GM13977 (cell line): ENCODE results near the gene ANKRD36.
"Not testable (repeated sequence)": the region's sequence is repeated elsewhere in the genome, so short reads cannot be mapped to it uniquely, and the experiment has no call there.

Source experiments
- DNase-seq: peaks from one replicate; pipeline ENCODE4 v3.0.0; 2012; ENCODE audit warnings: low spot score
- in situ Hi-C: fragments of 300-500 bp; cut with MboI; formaldehyde crosslinking; loops from one replicate; pipeline ENCODE4 v1.12.0; 2022; ENCODE audit warnings: low sequenced_read_pairs, low pct_unique_long_range_greater_than_20kb, mixed read lengths, inconsistent platforms; ENCODE audit not compliant: unreplicated experiment
- TF ChIP-seq, protein P1 (sequence below): IDR thresholded peaks from 2 replicates; pipeline ENCODE4 v1.5.1; 2012; ENCODE audit warnings: mild to moderate bottlenecking, control low read depth; ENCODE audit not compliant: insufficient read depth; ENCODE audit errors: extremely low read depth, missing control alignments

Gene ANKRD36

DNA sequence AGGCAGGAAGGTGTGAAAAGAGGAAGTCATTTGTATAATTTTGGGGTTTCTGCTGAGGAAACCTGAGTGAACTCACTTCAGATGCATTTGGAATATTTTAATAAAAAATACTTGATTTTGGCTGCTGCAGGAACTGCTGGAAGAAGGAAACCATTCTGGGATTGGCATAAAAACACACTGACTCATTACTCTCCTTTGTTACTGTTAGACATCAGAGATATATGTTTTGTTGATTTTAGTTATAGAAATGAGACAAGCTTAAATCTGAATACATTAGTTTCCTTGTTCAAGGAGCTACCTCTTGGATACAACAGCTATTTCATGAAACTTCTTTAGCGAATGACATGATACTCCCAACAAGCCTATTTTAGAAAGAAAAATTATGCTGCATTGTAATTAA is 84.3 kb downstream of the ANKRD36 start:
- in situ Hi-C loops, DNase-seq: not testable (repeated sequence)

DNA sequence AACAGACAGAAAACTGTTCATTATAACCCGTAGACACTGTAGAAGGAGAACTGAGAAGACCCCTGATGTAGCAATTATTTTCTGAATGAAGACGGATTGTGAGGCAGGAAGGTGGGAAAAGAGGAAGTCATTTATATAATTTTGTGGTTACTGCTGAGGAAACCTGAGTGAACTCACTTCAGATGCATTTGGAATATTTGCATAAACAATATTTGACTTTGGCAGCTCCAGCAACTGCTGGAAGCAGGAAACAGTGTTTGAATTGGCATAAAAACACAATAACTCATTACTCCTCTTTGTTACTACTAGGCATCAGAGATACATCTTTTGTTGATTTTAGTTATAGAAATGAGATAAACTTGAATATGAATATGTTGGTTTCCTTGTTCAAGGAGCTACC is 87.9 kb downstream of the ANKRD36 start:
- DNase-seq, in situ Hi-C loops: not testable (repeated sequence)

DNA sequence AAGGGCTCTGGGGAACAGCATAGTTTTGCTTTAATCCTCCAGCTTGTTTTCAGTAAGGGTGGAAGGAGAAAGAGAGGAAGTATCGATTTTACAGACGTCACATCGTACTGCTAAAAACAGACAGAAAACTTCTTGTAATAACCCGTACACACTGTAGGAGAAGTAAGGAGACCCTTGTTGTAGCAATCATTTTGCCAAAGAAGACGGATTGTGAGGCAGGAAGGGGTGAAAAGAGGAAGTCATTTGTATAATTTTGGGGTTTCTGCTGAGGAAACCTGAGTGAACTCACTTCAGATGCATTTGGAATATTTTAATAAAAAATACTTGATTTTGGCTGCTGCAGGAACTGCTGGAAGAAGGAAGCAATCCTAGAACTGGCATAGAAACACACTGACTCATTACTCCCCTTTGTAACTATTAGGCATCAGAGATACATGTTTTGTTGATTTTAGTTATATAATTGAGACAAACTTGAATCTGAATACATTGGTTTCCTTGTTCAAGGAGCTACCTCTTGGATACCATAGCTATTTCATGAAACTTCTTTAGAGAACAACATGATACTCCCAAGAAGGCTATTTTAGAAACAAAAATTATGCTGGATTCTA is 89.8 kb downstream of the ANKRD36 start:
- DNase-seq, in situ Hi-C loops: not testable (repeated sequence)

DNA sequence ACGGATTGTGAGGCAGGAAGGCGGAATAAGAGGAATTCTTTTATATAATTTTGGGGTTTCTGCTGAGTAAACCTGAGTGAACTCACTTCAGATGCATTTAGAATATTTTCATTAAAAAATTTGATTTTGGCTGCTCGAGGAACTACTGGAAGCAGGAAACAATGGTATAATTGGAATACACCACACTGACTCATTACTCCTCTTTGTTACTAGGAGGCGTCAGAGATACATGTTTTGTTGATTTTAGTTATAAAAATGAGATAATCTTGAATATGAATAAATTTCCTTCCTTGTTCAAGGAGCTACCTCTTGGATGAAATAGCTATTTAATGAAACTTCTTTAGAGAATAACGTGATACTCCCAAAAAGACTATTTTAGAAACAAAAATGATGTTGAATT is 97.4 kb downstream of the ANKRD36 start:
- no peak for DNase-seq
- TF ChIP-seq, protein P1, sequence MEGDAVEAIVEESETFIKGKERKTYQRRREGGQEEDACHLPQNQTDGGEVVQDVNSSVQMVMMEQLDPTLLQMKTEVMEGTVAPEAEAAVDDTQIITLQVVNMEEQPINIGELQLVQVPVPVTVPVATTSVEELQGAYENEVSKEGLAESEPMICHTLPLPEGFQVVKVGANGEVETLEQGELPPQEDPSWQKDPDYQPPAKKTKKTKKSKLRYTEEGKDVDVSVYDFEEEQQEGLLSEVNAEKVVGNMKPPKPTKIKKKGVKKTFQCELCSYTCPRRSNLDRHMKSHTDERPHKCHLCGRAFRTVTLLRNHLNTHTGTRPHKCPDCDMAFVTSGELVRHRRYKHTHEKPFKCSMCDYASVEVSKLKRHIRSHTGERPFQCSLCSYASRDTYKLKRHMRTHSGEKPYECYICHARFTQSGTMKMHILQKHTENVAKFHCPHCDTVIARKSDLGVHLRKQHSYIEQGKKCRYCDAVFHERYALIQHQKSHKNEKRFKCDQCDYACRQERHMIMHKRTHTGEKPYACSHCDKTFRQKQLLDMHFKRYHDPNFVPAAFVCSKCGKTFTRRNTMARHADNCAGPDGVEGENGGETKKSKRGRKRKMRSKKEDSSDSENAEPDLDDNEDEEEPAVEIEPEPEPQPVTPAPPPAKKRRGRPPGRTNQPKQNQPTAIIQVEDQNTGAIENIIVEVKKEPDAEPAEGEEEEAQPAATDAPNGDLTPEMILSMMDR: no peak
- in situ Hi-C loops: no loop called here

DNA sequence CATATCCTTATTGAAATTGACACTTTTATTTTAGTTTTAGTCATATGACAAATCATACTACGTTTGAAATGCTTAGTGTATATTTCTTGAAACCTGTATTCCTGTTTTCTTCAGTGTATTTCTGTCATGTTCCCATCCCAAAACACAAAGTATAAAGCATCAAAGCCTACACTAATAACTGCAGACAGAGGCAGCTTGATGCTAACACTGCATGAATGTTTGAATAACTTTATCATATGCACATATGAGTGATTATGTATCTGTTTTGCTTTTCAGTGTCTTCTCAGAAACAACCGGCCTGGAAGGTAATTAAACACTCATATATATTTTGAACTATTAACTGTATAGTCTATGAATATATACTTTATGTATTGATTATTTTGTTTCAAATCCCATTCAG is 102.1 kb downstream of the ANKRD36 start:
- in situ Hi-C loops, DNase-seq: not testable (repeated sequence)

DNA sequence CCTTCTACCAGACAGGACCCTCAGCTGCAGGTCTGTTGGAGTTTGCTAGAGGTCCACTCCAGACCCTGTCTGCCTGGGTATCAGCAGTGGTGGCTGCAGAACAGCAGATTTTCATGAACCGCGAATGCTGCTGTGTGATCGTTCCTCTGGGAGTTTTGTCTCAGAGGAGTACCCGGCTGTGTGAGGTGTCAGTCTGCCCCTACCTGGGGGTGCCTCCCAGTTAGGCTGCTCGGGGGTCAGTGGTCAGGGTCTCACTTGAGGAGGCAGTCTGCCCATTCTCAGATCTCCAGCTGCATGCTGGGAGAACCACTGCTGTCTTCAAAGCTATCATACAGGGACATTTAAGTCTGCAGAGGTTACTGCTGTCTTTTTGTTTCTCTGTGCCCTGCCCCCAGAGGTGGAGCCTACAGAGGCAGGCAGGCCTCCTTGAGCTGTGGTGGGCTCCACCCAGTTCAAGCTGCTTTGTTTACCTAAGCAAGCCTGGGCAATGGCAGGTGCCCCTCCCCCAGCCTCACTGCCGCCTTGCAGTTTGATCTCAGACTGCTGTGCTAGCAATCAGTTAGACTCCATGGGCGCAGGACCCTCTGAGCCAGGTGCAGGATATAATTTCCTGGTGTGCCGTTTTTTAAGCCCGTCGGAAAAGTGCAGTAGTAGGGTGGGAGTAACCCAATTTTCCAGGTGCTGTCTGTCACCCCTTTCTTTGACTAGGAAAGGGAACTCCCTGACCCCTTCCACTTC is 118.1 kb downstream of the ANKRD36 start:
- DNase-seq, in situ Hi-C loops: not testable (repeated sequence)

DNA sequence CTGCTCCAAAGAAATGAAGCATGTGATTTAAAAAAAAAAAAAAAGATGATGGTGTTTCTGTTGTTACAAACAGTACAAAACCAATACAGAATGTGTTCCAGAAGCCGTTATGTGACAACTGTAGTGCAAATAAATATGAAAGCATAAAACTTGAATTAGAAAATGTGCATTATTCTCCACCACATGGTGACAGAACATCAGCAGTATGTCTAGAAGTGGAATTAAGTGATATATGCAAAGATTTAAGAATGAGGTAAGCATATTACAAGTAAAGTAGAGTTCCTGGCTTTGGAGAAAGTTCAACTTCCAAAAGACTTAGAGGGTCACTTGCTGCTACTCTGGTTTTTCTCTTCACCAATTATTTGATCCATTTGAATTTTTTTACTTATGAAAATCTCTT is 120.0 kb downstream of the ANKRD36 start:
- in situ Hi-C loops, DNase-seq: not testable (repeated sequence)

DNA sequence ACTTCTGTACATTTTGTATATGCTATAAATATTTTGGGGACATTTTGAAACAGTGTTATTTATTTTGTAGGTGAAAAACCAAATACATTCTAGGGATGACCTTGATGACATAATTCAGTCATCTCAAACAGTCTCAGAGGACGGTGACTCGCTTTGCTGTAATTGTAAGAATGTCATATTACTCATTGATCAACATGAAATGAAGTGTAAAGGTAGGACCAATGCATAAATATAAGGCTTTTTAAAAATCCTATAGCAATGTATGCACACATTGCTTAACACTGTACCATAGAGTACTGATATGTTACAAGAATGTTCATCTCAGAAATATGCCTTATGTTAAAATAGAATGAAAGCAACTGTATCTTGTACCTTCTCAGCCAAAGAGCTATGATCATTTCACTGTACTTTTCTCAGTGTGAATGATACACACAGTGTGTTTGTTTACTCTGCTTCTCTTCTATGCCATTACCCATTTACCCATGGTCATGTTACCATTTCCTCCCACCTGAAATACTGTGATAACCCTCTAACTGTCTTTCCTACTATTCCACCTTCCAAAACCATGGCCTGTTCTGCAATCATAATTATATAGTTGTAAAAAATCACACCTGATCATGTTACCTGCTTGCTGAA is 120.8 kb downstream of the ANKRD36 start:
- DNase-seq, in situ Hi-C loops: not testable (repeated sequence)

DNA sequence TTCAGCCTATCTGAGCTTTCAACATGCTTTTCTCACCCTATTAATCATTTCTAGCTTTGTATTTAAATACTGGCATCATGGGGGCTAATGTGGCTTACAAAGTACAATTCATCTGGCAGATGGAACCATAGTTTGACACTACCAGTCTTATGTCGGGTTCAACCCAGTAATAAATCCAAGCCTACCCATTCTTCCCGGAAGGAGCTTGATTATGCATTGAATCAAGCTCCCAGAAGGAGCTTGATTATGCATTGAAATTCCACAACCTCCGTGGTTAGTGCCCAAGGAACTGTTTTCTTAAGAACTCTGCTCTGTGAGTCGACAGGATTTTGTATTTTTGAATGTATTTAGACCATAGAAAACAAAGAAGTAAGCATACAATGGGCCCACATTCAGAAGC is 148.2 kb downstream of the ANKRD36 start:
- in situ Hi-C loops, DNase-seq: not testable (repeated sequence)

DNA sequence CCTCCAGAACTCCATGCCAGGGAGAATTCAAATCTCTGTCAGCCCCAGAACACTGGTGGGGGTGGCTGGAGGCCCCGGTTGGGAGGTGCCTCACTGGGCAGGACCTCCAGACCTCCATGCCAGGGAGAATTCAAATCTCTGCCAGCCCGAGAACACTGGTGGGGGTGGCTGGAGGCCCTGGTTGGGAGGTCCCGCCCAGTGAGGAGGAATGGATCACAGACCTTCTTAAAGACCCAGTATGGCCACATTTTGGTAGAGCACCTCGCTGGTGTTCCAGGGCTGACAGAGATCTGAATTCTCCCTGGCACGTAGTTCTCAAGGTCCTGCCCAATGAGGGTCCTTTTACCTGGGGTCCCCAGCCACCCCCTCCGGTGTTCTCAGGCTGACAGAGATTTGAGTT is 153.5 kb downstream of the ANKRD36 start:
- in situ Hi-C loops, DNase-seq: not testable (repeated sequence)

DNA sequence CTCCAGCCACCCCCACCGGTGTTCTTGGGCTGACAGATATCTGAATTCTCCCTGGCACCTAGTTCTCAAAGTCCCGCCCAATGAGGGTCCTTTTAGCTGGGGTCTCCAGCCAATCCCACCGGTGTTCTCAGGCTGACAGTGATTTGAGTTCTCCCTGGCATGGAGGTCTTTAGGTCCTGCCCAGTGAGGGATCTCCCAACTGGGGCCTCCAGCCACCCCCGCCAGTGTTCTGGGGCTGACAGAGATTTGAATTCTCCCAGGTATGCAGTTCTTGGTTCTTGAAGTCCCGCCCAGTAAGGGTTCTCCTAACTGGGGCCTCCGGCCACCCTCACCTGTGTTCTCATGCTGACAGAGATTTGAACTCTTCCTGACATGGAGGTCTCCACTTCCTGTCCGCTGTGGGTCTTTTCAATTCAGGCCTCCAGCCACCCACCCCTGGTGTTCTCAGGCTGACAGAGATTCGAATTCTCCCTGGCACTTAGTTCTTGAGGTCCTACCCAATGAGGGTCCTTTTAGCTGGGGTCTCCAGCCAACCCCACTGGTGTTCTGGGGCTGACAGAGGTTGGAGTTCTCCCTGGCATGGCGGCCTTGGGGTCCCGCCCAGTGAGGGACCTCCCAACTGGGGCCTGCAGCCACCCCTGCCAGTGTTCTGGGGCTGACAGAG is 154.6 kb downstream of the ANKRD36 start:
- TF ChIP-seq, protein P1: no peak
- in situ Hi-C loops: no loop called here

DNA sequence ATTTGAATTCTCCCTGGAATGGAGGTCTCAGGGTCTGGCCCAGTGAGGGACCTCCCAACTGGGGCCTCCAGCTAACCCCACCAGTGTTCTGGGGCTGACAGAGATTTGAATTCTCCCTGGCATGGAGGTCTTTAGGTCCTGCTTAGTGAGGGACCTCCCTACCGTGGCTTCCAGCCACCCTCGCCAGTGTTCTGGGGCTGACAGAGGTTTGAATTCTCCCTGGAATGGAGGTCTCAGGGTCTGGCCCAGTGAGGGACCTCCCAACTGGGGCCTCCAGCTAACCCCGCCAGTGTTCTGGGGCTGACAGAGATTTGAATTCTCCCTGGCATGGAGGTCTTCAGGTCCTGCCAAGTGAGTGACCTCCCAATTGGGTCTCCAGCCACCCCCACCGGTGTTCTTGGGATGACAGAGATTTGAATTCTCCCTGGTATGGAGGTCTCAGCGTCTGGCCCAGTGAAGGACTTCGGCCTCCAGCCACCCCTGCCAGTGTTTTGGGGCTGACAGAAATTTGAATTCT is 155.2 kb downstream of the ANKRD36 start:
- in situ Hi-C loops, DNase-seq: not testable (repeated sequence)

More for the DNA sequence above, 154.6 kb downstream of the ANKRD36 start:
- DNase-seq: no peak

DNA sequence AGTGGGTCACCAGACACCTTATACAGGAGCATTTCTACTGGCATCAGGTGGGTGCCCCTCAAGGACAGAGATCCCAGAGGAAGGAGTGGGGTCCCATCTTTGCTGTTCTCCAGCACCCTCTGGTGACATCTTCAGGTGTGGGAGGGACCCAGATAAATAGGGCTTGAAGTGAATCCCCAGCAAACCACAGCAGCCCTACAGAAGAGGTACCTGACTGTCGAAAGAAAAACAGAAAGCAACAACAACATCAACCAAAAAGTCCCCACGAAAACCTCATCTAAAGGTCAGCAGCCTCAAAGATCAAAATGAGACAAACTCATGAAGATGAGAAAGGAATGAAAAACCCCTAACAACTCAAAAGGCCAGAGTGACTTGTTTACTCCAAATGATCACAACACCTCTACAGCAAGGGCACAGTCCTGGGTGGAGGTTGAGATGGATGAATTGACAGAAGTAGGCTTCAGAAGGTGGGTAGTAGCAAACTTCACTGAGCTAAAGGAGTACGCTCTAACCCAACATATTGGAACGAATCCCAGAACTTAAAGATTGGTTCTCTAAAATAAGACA is 163.4 kb downstream of the ANKRD36 start:
- DNase-seq, in situ Hi-C loops: not testable (repeated sequence)

DNA sequence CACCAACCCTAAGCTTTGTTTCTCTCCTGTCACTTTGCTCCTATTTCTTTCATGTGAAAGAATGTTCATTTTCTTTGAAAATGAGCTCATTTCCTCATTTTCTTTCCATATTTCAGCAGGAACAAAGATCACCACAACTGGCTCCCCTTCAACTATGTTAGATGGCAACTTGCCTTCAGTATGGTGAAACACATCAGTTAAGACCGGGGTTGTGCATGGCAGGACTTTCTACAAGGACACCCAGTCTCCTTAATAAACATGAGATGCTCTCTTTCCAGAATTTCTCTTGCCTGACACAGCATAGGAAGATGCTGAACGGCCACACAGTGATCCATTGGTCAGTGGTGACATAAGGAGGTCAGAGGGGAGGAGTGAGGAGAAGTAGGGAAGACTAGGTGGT is 172.2 kb downstream of the ANKRD36 start:
- DNase-seq, in situ Hi-C loops: not testable (repeated sequence)

DNA sequence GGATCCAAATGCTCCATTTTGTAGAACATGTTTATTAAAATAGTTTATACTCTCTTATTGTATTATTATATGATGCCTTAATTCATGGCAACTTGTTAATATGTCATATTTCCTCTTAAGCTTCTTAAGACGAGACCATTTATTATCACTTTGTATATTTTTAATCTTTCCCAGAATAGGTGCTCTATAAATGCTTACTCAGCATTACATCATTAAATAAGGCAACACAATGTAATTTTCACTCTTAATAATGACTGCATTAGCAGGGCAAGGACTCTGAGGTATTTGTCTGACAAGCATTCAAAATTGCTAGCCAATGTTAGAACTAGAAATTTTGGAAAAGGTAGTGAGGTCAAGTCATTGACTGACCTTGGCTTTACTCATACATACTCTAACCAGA is 180.7 kb downstream of the ANKRD36 start:
- in situ Hi-C loops, DNase-seq: not testable (repeated sequence)
